ENCODE data around the gene PARP3. TPM values are rescaled to one million over a fixed set of nuclear protein-coding genes. Genes with fewer than 3 reads are reported as not detected.

PARP3 gene
- polyA plus RNA-seq, 2 of the 4 experiments (the other 2 are of a cell fraction) = 7.6 to 11.0 TPM

DNA sequence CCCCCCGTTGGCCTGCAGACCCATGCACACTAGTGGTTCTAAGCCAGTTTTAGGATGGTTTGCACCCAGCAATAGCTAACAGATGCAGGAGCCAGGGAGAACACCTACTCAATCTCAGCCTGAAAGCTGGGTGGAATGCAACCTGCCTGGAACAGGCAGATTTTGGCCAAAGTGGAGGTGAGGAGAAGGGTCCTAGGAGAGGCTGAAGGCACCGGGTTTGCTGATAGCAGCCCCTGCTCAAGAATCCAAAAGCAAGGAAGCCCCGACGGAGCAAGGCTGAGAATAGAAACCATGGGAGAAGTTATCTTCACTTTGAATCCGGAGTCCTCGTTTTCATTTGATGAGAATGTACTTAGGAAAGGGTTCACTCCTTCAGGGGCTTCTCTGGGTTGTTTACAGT, 10.4 kb upstream of the PARP3 start:
- Histone ChIP-seq H3K4me1 (no peaks in the 10 kb centered on the region), H3K27ac (no peak overlapping the region), H3K9me3 (no peaks in the 10 kb centered on the region), H3K4me2 (no peak overlapping the region), H3K4me3 (no peak overlapping the region)
- ChIA-PET CTCF (interaction anchor here (3.6 kb wide), 1 partner anchor 10 kb away, joined by 22 read pairs; the partner anchor contains the start of genes PARP3 and RRP9), POLR2A (no interaction called here)
- FAIRE-seq (no peak), ATAC-seq (no peak), DNase-seq (ENCODE audit: low read depth in 1 of 2, low spot score in 1 of 2) (no peak)
- no peak for TF ChIP-seq TP53 (CRISPR knock-in tag; IDR thresholded peaks at IDR 0.05)
- no peak for TF ChIP-seq USF2 (IDR thresholded peaks at IDR 0.05)
- TF ChIP-seq CHD4 (IDR thresholded peaks at IDR 0.05; ENCODE audit: borderline replicate concordance) = no peak
- WGBS (ENCODE audit: missing lambda C conversion rate) = 94% methylated on average over 6 of the region's 6 CpGs

- Histone ChIP-seq H3K4me2 (no peak overlapping the region), H3K27ac (no peak overlapping the region), H3K9me3 (no peaks in the 10 kb centered on the region), H3K4me3 (no peak overlapping the region), H3K4me1 (no peaks in the 10 kb centered on the region)
- TF ChIP-seq MAZ (IDR thresholded peaks at IDR 0.05; ENCODE audit: borderline replicate concordance, low read depth, low read length) (no peak), NR3C1 (IDR thresholded peaks at IDR 0.05) (no peak)
- POLR2A ChIA-PET = no interaction called here
- no peak for FAIRE-seq
- DNase-seq (ENCODE audit: low read depth in 1 of 2, low spot score in 1 of 2) = no peak
- no peak for ATAC-seq
- CTCF ChIA-PET = interaction anchor here (0.6 to 3.6 kb wide), 4 partner anchors 9 to 66 kb away, joined by 3 to 22 read pairs (median 4); partner anchors contain the start of genes PARP3 and RRP9
- 89% methylated on average over 15 of the region's 15 CpGs for WGBS (ENCODE audit: missing lambda C conversion rate)
These were observed 9.4 kb upstream of the PARP3 start for GRCh38 chr3:51932471-51933370.

GRCh38 chr3:51933471-51934138, 8.6 kb upstream of the PARP3 start:
- DNase-seq (ENCODE audit: low read depth in 1 of 2, low spot score in 1 of 2) = no peak
- Histone ChIP-seq H3K4me3 (no peak overlapping the region), H3K27ac (no peak overlapping the region), H3K4me2 (no peak overlapping the region), H3K9me3 (no peaks in the 10 kb centered on the region), H3K4me1 (no peaks in the 10 kb centered on the region)
- ChIA-PET POLR2A (no interaction called here), CTCF (interaction anchor here (1.1 to 3.6 kb wide), 2 partner anchors 9 to 46 kb away, joined by 3 to 22 read pairs; partner anchors contain the start of genes PARP3 and RRP9)
- no peak for FAIRE-seq
- no peak for ATAC-seq
- WGBS (ENCODE audit: missing lambda C conversion rate) = 97% methylated on average over 10 of the region's 13 CpGs
- TF ChIP-seq GATA3 (IDR thresholded peaks at IDR 0.05; ENCODE audit: borderline replicate concordance) = no peak
- TF ChIP-seq NFE2L2 (conservative IDR thresholded peaks at IDR 0.05; ENCODE audit: low read length) = no peak
- TF ChIP-seq EHF (CRISPR knock-in tag; IDR thresholded peaks at IDR 0.05) = no peak
- TF ChIP-seq CBX8 (IDR thresholded peaks at IDR 0.05) = no peak
- no peak for TF ChIP-seq HDAC2 (IDR thresholded peaks at IDR 0.05)
- no peak for TF ChIP-seq HOXA7 (CRISPR knock-in tag; IDR thresholded peaks at IDR 0.05)
- no peak for TF ChIP-seq FOSB (CRISPR knock-in tag; IDR thresholded peaks at IDR 0.05)
- TF ChIP-seq KDM5A (IDR thresholded peaks at IDR 0.05) = no peak

- Histone ChIP-seq H3K4me3 (no peak overlapping the region), H3K9me3 (no peaks in the 10 kb centered on the region), H3K4me2 (no peak overlapping the region), H3K4me1 (no peaks in the 10 kb centered on the region), H3K27ac (no peak overlapping the region)
- POLR2A ChIA-PET = no interaction called here
- 100% methylated on average over 4 of the region's 11 CpGs for WGBS (ENCODE audit: missing lambda C conversion rate)
- CTCF ChIA-PET = interaction anchor here (0.9 to 3.6 kb wide), 3 partner anchors 8 to 40 kb away, joined by 3 to 22 read pairs (median 3); partner anchors contain the start of genes ABHD14B, PARP3 and RRP9
- FAIRE-seq = no peak
- TF ChIP-seq RFX5 (IDR thresholded peaks at IDR 0.05) (no peak), REST (IDR thresholded peaks at IDR 0.05) (0 out of 2 replicates have a peak, but pooled peaks have one; percentile 34), JUNB (IDR thresholded peaks at IDR 0.05) (no peak)
- DNase-seq (ENCODE audit: low read depth in 1 of 2, low spot score in 1 of 2) = no peak
- no peak for ATAC-seq
These were observed 7.9 kb upstream of the PARP3 start for GRCh38 chr3:51934139-51934850.

Data from A549 (cell line).